HFF-Myc (cell line): Measurements from ENCODE around the gene RPS6KA2.

Source experiments
- DNase-seq: peaks from one replicate; pipeline ENCODE4 v3.0.0-alpha.2; 2011; ENCODE audit warnings: low read depth; ENCODE audit errors: extremely low read depth
- H3K4me3 ChIP-seq: replicated peaks from 2 replicates; pipeline ENCODE4 v1.5.1; 2011; ENCODE audit warnings: low read depth, mild to moderate bottlenecking, control low read depth, low read length
- CTCF ChIP-seq: IDR thresholded peaks from 2 replicates; pipeline ENCODE4 v1.5.1; 2012; ENCODE audit warnings: mild to moderate bottlenecking, low read depth, low read length, control low read depth; ENCODE audit errors: missing control alignments

Gene RPS6KA2

GRCh38 chr6:166474721-166475565 is 152.1 kb downstream of the RPS6KA2 start:
- no peak for DNase-seq
- no peak overlapping the region for H3K4me3 ChIP-seq
- TF ChIP-seq CTCF, result no peak

- DNase-seq, result no peak
- H3K4me3 ChIP-seq, result no peak overlapping the region
- no peak for TF ChIP-seq CTCF
Observed at GRCh38 chr6:166473886-166474571, 153.0 kb downstream of the RPS6KA2 start.

GRCh38 chr6:166472636-166473035 is 154.4 kb downstream of the RPS6KA2 start:
- no peak overlapping the region for H3K4me3 ChIP-seq
- no peak for TF ChIP-seq CTCF
- DNase-seq, result no peak

GRCh38 chr6:166471797-166472260 is 155.2 kb downstream of the RPS6KA2 start:
- DNase-seq, result no peak
- no peak for TF ChIP-seq CTCF
- no peak overlapping the region for H3K4me3 ChIP-seq

GRCh38 chr6:166470863-166471410 is 156.1 kb downstream of the RPS6KA2 start:
- no peak for TF ChIP-seq CTCF
- no peak for DNase-seq
- no peak overlapping the region for H3K4me3 ChIP-seq

- no peak for DNase-seq
- no peak overlapping the region for H3K4me3 ChIP-seq
- TF ChIP-seq CTCF, result no peak
Observed at GRCh38 chr6:166470029-166470862, 156.8 kb downstream of the RPS6KA2 start.
